ENCODE data around the gene N4BP2. TPM values are rescaled to one million over a fixed set of nuclear protein-coding genes. Genes with fewer than 3 reads are reported as not detected.

N4BP2 gene
- total and polyA plus RNA-seq, 2 of the 8 experiments (the other 6 are each of a cell fraction or from before 2014, with no cell fraction given) = 4.4 to 44.7 TPM

- no peaks in the 10 kb centered on the region for H3K23me2 ChIP-seq (ENCODE audit: low read depth, low read length)
- no peak overlapping the region for H2BK5ac ChIP-seq (ENCODE audit: low read depth, low read length)
- H3K27me3 ChIP-seq (replicated peaks in 1 of 4; ENCODE audit: control insufficient read depth in 3 of 4, extremely low read depth in 1 of 4, insufficient read depth in 3 of 4, low read length in 3 of 4) = no peaks in the 10 kb centered on the region
- H2AFZ ChIP-seq (ENCODE audit: low read length) = no peak overlapping the region
- CTCF ChIA-PET (ENCODE audit: partially characterized antibody) = interaction anchor here (0.6 to 1.3 kb wide), 5 partner anchors 138 to 1121 kb away, joined by 3 read pairs; no protein-coding TSS in a partner anchor
- POLR2A ChIA-PET (ENCODE audit: partially characterized antibody) = no interaction called here
- no peak overlapping the region for H2BK12ac ChIP-seq (ENCODE audit: low read depth, low read length)
- H3K9me3 ChIP-seq (ENCODE audit: insufficient read depth in 2 of 2, low read depth in 1 of 2, low read length in 1 of 2) = no peaks in the 10 kb centered on the region
- H3K4me1 ChIP-seq (replicated peaks in 1 of 4; ENCODE audit: control insufficient read depth in 3 of 4, insufficient read depth in 4 of 4, low read length in 3 of 4) = peaks cover 0 to 6% (median 2%) of the 10 kb centered on the region in 4 experiments; a peak in 2 of 7 replicates
- TF ChIP-seq JUN (IDR thresholded peaks at IDR 0.05; ENCODE audit: low read depth, low read length) (no peak), ZNF274 (IDR thresholded peaks at IDR 0.05; ENCODE audit: borderline replicate concordance, extremely low read depth, low read length) (no peak)
- no peak for FAIRE-seq
- peak in 1 of 2 experiments; percentile 26 for DNase-seq (ENCODE audit: low read depth in 1 of 2, low spot score in 2 of 2)
- no peak overlapping the region for H3K23ac ChIP-seq (ENCODE audit: insufficient read length)
- no peak overlapping the region for H2BK15ac ChIP-seq (ENCODE audit: low read length)
- H3K4ac ChIP-seq (replicated peaks; ENCODE audit: insufficient read length, low read depth, low read length) = no peak overlapping the region
- H2BK120ac ChIP-seq (replicated peaks; ENCODE audit: low read depth, low read length) = no peak overlapping the region
- H3K4me2 ChIP-seq (ENCODE audit: insufficient read depth in 1 of 2, low read depth in 2 of 2, low read length in 2 of 2) = no peak overlapping the region
- H4K91ac ChIP-seq (replicated peaks; ENCODE audit: insufficient read length, low read length) = no peak overlapping the region
- H4K20me1 ChIP-seq (replicated peaks in 1 of 2; ENCODE audit: control insufficient read depth in 1 of 2, insufficient read depth in 2 of 2, low read length in 2 of 2) = no peaks in the 10 kb centered on the region
- WGBS, 2 experiments (ENCODE audit: extremely low coverage in 1 of 2, insufficient coverage in 1 of 2, insufficient read length in 1 of 2, insufficient replicate concordance in 2 of 2, low coverage in 1 of 2, low lambda C conversion rate in 2 of 2, missing lambda C conversion rate in 1 of 2) = 85% methylated on average over 5 of the region's 5 CpGs; no CpG with 5 or more reads in 1 of the 2 experiments
- no peak overlapping the region for H3K56ac ChIP-seq (replicated peaks; ENCODE audit: insufficient read length, low read depth, low read length)
- H3K18ac ChIP-seq (ENCODE audit: extremely low read depth, low read length) = no peak overlapping the region
- H3K9ac ChIP-seq (replicated peaks in 1 of 4; ENCODE audit: extremely low read depth in 1 of 4, low read depth in 3 of 4, low read length in 3 of 4) = no peak overlapping the region
- H4K8ac ChIP-seq (ENCODE audit: extremely low read depth, insufficient read depth, low read length) = no peak overlapping the region
- H3K79me1 ChIP-seq (ENCODE audit: low read depth, low read length) = no peaks in the 10 kb centered on the region
- no peak overlapping the region for H2BK20ac ChIP-seq (ENCODE audit: low read length)
- no peaks in the 10 kb centered on the region for H3K36me3 ChIP-seq (ENCODE audit: control insufficient read depth in 2 of 4, insufficient read depth in 4 of 4, low read length in 3 of 4)
- no peak overlapping the region for H3K4me3 ChIP-seq (ENCODE audit: extremely low read depth in 1 of 4, insufficient read depth in 2 of 4, low read depth in 3 of 4, low read length in 4 of 4)
- H2AK5ac ChIP-seq (ENCODE audit: low read depth, low read length) = no peak overlapping the region
- no peak overlapping the region for H3K14ac ChIP-seq (ENCODE audit: insufficient read length)
- no peak overlapping the region for H3K27ac ChIP-seq (ENCODE audit: low read depth, low read length)
- H4K5ac ChIP-seq (ENCODE audit: insufficient read length, low read depth, low read length) = no peak overlapping the region
- H3K79me2 ChIP-seq (ENCODE audit: control insufficient read depth in 1 of 2, insufficient read depth in 2 of 2, low read length in 2 of 2) = no peaks in the 10 kb centered on the region
Observed at GRCh38 chr4:40178672-40179071, 122.0 kb downstream of the N4BP2 start.
